HCT116 (cell line): ENCODE results near the gene SLC25A48. TPM values are rescaled to one million over a fixed set of nuclear protein-coding genes. Genes with fewer than 3 reads are reported as not detected.

ENCODE experiments used
- ATAC-seq: fragments of 200-7000 bp; cut with Tn5 transposase; 2 replicates; pipeline ENCODE4 v1.9.1; 2020; ENCODE audit warnings: mild to moderate bottlenecking, moderate library complexity
- BruUV-seq: library from RNA; stranded (reverse); fragments of 400-500 nt; replicated peaks from 2 replicates; lab custom pipeline; 2021; lab: Mats Ljungman, UMichigan
- CTCF ChIA-PET: fragments of 300-600 bp; sonication (Branson Sonifier 250); formaldehyde crosslinking; loops from one replicate; lab custom pipeline; 2021; ENCODE audit warnings: antibody characterized with exemption; lab: Charles Lee
- POLR2A ChIA-PET: fragments of 300-600, 350-600 bp; sonication (Branson Sonifier 250); formaldehyde crosslinking; loops from one replicate; lab custom pipeline; 2021; ENCODE audit warnings: antibody characterized with exemption; lab: Charles Lee
- RAD21 ChIA-PET, 2 experiments: fragments of 300-600 bp; sonication (Branson Sonifier 250); formaldehyde crosslinking; loops; one replicate each; lab custom pipeline; 2023; ENCODE audit warnings: low total read pairs in 2 of 2; ENCODE audit not compliant: uncharacterized antibody in 2 of 2, unreplicated experiment in 2 of 2, low non-redundant PET in 1 of 2; lab: Charles Lee
- DNase-seq: peaks from one replicate; pipeline ENCODE4 v3.0.0-alpha.2; 2010; ENCODE audit warnings: low read depth, low spot score
- H2AFZ ChIP-seq: fragments of 200-600 bp; shearing (Covaris generic), sonication (generic); 2 replicates; pipeline ENCODE4 v1.6.1; 2017; ENCODE audit warnings: low read depth, mixed run types, mixed read lengths, antibody characterized with exemption, low read length; ENCODE audit not compliant: poor library complexity, severe bottlenecking
- H3K27ac ChIP-seq: 2 replicates; pipeline ENCODE4 v1.5.1; 2012; ENCODE audit warnings: low read depth, low read length
- H3K27me3 ChIP-seq: fragments of 200-600 bp; sonication (generic); 2 replicates; pipeline ENCODE4 v1.6.1; 2016; ENCODE audit warnings: mixed run types, low read length, mixed read lengths; ENCODE audit not compliant: insufficient read depth
- H3K36me3 ChIP-seq, 2 experiments: fragments of 200-500 bp in 1 of 2; fragments of 200-600 bp in 1 of 2; sonication (Bioruptor generic) in 1 of 2; sonication (generic) in 1 of 2; 2 replicates each; pipeline versions ENCODE4 v1.5.1 to v1.6.1; 2014 to 2016; ENCODE audit warnings: low read length in 2 of 2, inconsistent platforms in 1 of 2, mixed read lengths in 1 of 2, mixed run types in 1 of 2; ENCODE audit not compliant: insufficient read depth in 2 of 2, control insufficient read depth in 1 of 2
- H3K4me1 ChIP-seq, 2 experiments: fragments of 200-600 bp in 1 of 2; sonication (generic) in 1 of 2; 2 replicates each; pipeline versions ENCODE4 v1.5.1 to v1.6.1; 2012 to 2017; ENCODE audit warnings: low read length in 2 of 2, inconsistent platforms in 1 of 2, mild to moderate bottlenecking in 1 of 2, mixed read lengths in 1 of 2, mixed run types in 1 of 2, moderate library complexity in 1 of 2; ENCODE audit not compliant: insufficient read depth in 2 of 2, control insufficient read depth in 1 of 2
- H3K4me2 ChIP-seq: fragments of 200-600 bp; sonication (generic); 2 replicates; pipeline ENCODE4 v1.6.1; 2017; ENCODE audit warnings: mixed run types, low read length, mixed read lengths
- H3K4me3 ChIP-seq, 2 experiments: fragments of 200-600 bp in 1 of 2; sonication (generic) in 1 of 2; replicated peaks in 1 of 2; 2 replicates each; pipeline ENCODE4 v1.5.1; 2011 to 2016; ENCODE audit warnings: low read length in 2 of 2, control low read depth in 1 of 2, low read depth in 1 of 2, mild to moderate bottlenecking in 1 of 2, mixed read lengths in 1 of 2, mixed run types in 1 of 2
- H3K79me2 ChIP-seq: fragments of 200-600 bp; sonication (generic); 2 replicates; pipeline ENCODE4 v1.6.1; 2017; ENCODE audit warnings: mild to moderate bottlenecking, mixed run types, low read length, moderate library complexity, mixed read lengths; ENCODE audit not compliant: insufficient read depth
- H3K9ac ChIP-seq: fragments of 200-600 bp; sonication (generic); 2 replicates; pipeline ENCODE4 v1.6.1; 2016; ENCODE audit warnings: low read length, mixed read lengths
- H3K9me2 ChIP-seq: fragments of 200-600 bp; sonication (generic), shearing (Covaris generic); 2 replicates; pipeline ENCODE4 v1.6.1; 2017; ENCODE audit warnings: mixed run types, mild to moderate bottlenecking, moderate library complexity; ENCODE audit not compliant: insufficient read depth
- H3K9me3 ChIP-seq, 2 experiments: fragments of 200-500 bp in 1 of 2; fragments of 200-600 bp in 1 of 2; sonication (Bioruptor generic) in 1 of 2; sonication (generic) in 1 of 2; 2 replicates each; pipeline ENCODE4 v1.6.1; 2014 to 2017; ENCODE audit warnings: low read length in 2 of 2, mixed read lengths in 2 of 2, inconsistent platforms in 1 of 2, low read depth in 1 of 2, mild to moderate bottlenecking in 1 of 2, mixed run types in 1 of 2, moderate library complexity in 1 of 2; ENCODE audit not compliant: control insufficient read depth in 1 of 2, insufficient read depth in 1 of 2
- H4K20me1 ChIP-seq: fragments of 200-600 bp; sonication (generic), shearing (Covaris generic); 2 replicates; pipeline ENCODE4 v1.6.1; 2017; ENCODE audit warnings: mixed run types, mild to moderate bottlenecking, moderate library complexity; ENCODE audit not compliant: insufficient read depth
- CTCF ChIP-seq, 3 experiments: fragments of 200-600 bp in 1 of 3; sonication (generic) in 1 of 3; IDR thresholded peaks in 2 of 3; conservative IDR thresholded peaks in 1 of 3; 2 replicates each; pipeline ENCODE4 v1.5.1; 2012 to 2017; ENCODE audit warnings: low read depth in 2 of 3, low read length in 2 of 3, antibody characterized with exemption in 1 of 3, borderline replicate concordance in 1 of 3, control low read depth in 1 of 3, mild to moderate bottlenecking in 1 of 3, mixed read lengths in 1 of 3, mixed run types in 1 of 3, moderate library complexity in 1 of 3; ENCODE audit not compliant: insufficient read depth in 1 of 3
- RAD21 ChIP-seq: IDR thresholded peaks from 2 replicates; pipeline ENCODE4 v1.6.1; 2012; ENCODE audit warnings: low read depth, mild to moderate bottlenecking
- REST ChIP-seq: IDR thresholded peaks from 2 replicates; pipeline ENCODE4 v1.6.1; 2012; ENCODE audit warnings: low read depth
- SRF ChIP-seq: IDR thresholded peaks from 2 replicates; pipeline ENCODE4 v1.6.1; 2012; ENCODE audit warnings: low read depth
- ZNF274 ChIP-seq: fragments of 200-500 bp; sonication (Bioruptor generic); IDR thresholded peaks from 2 replicates; pipeline ENCODE4 v1.6.1; 2014; ENCODE audit warnings: mild to moderate bottlenecking, low read depth, low read length, inconsistent platforms
- intact Hi-C: fragments of 100-400 bp; cut with micrococcal nuclease; formaldehyde crosslinking; loops from 2 replicates; pipeline ENCODE4 v1.10.0; 2022
- total RNA-seq: library from RNA; stranded (reverse); gene quantifications from one replicate; pipeline ENCODE4 v1.2.1, GENCODE V29; 2021; ENCODE audit not compliant: unreplicated experiment

Gene SLC25A48
- total RNA-seq, 1 experiment from 2014 or later: 2.8 TPM

- CTCF ChIA-PET: no interaction called here
These were observed 100.5 kb downstream of the SLC25A48 start for GRCh38 chr5:135934939-135935338.

More at GRCh38 chr5:135934939-135935338, 100.5 kb downstream of the SLC25A48 start:
- 0 out of 2 replicates have a peak, but pooled peaks have one; percentile 2 for TF ChIP-seq REST
- TF ChIP-seq SRF: no peak
- no peak for TF ChIP-seq ZNF274
- TF ChIP-seq RAD21: no peak
- no peak for TF ChIP-seq CTCF (IDR thresholded peaks at IDR 0.05 in 2 of 3, conservative IDR thresholded peaks at IDR 0.05 in 1 of 3; ENCODE audit: borderline replicate concordance in 1 of 3, insufficient read depth in 1 of 3, low read depth in 2 of 3, low read length in 2 of 3)
- peaks cover 61% of the 10 kb centered on the region for H3K27me3 ChIP-seq
- no peak overlapping the region for H2AFZ ChIP-seq
- no peak for ATAC-seq
- intact Hi-C loops: loop anchor here (5.0 kb wide), 1 partner anchor 33 kb away; no protein-coding TSS in a partner anchor
- no peak for DNase-seq
- no peak overlapping the region for H3K27ac ChIP-seq
- no peaks in the 10 kb centered on the region for H3K4me1 ChIP-seq
- no peaks in the 10 kb centered on the region for H3K9me2 ChIP-seq
- no peaks in the 10 kb centered on the region for H3K36me3 ChIP-seq
- H3K79me2 ChIP-seq: no peaks in the 10 kb centered on the region
- no TSS peak for BruUV-seq
- no peak overlapping the region for H3K9ac ChIP-seq
- ChIA-PET POLR2A (no interaction called here), RAD21 (no interaction called here)
- no peaks in the 10 kb centered on the region for H4K20me1 ChIP-seq
- H3K4me3 ChIP-seq: no peak overlapping the region
- H3K9me3 ChIP-seq: no peaks in the 10 kb centered on the region
- no peak overlapping the region for H3K4me2 ChIP-seq
